HG02610 (cell line): Measurements from ENCODE around the gene NABP2.

ENCODE experiments used
- ATAC-seq: cut with Tn5 transposase; IDR thresholded peaks from one replicate; pipeline ENCODE4 v1.9.1; 2021; ENCODE audit warnings: mild to moderate bottlenecking, moderate library complexity; ENCODE audit not compliant: unreplicated experiment

The NABP2 gene

DNA sequence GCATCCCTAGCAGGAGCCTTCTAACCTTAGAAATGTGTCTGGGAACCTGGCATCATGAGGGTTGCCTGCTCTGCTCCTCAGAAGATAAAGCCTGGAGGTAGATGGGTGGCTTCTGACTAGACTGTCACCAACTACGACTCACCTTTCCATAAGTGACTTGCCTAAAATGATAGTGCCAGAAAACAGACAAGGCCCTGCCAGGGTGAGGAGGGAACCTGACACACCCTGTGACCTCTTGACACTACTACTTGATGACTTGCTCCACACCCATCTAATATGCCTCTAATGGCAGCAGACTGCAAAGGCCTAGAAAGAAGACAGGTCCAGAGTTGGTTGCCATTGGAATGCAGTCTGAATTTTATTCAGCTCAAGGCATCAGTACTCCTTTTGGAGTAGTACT is 11.8 kb upstream of the NABP2 start:
- no peak for ATAC-seq

DNA sequence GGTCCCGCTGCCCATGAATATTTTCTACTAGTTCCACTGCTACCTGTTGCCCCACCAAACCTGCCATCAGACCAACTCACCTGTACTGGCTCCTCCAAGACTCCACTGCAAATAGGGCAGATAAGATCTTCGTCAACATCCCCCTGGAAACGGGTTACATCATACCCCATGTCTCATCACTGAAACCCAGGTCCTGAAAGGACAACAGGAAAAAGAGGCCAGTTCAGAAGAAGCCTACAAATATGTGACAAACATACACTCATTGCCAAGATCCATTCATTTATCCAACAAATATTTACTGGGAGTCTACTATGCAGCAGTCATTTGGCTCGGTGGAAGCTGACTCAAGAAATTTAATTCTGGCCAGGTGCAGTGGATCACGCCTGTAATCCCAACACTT is 10.3 kb upstream of the NABP2 start:
- no peak for ATAC-seq

DNA sequence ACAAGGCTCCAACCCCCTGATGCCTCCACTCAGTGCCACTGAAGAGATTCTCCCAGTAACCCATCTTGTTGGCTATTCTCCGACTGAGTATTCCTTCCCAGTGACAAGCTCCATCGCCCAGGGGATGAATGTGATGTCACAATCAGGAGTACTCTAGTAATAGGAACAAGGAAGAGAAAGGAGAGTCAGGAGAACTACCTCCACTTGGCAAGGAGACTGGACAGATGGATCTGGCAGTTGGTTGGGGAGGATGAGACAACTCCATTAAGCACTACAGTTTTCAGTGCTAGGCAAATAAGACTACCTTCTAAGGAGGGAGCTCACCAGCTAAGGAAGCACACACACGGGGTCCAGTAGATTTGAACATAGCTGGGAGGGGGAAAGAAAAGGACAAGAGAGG is 7.7 kb upstream of the NABP2 start:
- ATAC-seq: no peak

DNA sequence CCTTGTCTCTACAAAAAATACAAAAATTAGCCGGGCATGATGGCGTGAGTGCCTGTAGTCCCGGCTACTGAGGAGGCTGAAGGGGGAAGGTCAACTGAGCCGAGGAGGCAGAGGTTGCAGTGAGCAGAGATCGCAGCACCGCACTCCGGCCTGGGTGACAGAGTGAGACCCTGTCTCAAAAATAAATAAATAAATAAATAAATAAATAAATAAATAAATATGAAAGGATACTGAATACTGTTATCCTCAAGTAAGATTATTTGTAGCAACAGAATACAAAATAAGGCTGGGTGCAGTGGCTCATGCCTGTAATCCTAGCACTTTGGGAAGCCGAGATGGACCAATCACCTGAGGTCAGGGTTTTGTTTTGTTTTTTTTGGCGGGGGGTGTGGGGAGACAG is 4.3 kb upstream of the NABP2 start:
- no peak for ATAC-seq

DNA sequence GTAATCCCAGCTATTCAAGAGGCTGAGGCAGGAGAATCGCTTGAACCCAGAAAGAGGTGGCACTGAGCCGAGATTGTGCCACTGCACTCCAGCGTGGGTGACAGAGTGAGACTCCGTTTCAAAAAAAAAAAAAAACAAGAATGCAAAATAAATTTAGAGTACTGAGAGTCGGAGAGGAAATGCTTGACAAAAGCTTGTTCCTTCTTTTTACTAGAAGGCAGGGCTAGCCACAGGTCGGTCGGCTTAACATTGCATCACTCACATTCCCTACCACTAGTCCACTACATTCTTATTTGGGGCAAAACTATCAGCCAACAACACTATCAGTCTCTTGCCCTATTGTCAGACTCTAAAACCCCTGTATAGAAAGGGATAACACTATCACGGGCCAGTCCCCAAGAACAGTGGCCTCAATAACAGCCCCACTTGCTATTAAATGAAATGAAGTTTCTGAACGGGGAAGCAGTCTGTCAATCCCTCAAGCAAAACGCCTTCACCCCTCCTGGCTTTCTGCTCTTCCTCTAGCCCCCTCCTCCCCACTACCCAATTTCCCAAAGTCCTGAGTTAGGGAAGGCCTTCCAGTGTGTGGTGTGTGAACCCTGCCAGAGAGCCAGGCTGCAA is 3.4 kb upstream of the NABP2 start:
- no peak for ATAC-seq

DNA sequence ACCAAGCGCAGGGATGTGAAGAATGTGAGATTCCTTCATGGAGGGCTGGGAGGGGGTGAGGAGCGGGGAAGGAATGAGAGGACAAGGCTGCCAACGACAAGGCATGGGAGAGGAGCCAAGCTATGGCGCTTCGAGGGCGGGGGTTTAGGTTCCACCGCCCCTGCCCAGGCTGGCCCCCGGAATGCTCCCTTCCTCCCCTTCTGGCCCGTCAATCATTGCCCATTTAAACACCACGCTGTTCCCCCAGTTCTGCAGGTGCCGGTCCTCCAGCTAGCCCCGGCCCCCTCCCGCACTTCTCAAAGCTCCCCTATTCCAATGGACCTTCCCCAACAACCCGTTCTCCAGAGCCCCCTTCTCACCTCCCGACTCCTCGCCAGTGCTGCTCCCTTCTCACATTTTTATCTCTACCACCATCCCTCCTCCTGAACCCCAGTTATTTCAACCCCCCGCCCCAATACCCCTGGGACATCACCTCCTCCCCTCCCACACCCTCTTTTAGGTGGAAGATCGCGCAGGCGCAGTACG is 2.8 kb upstream of the NABP2 start:
- peak; percentile 23 for ATAC-seq

DNA sequence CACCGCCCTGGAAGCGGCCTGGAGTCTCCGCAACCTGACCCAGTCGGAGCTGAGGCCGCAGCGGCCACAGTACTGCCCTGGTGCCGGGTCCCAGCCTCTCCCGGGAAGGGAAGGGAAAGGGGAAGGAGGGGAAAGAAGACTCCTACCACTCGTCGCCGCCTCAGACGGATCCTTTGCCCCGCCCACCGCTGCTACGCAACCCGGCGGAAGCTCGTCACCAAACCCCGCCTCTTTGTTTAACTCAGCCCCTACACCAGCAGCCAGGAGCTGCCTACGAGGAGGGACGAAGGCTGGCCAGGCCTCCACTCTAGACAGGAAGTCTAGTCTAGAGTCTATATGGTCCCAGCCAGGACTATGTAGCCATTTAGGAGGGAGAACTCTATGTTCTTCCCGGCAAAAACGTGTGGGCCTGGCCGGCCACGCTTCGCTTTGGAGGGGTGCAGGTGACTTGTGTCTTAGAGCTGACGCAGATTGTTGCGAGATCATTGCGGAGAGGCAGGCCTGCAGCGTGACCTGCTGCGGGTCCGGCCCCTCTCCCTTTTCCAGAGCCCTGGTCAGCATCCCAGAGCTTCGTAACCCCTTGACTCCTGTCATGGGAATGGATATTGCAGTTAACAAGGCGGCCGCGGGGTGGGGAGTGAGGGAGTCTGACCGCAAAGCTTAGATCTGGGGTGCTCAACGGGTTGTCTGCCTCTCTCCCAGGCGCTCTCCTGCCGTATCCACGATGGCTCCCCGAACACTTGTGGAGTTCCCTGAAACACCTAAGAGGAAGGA is 2.2 kb upstream of the NABP2 start, which contains the start of gene RNF41:
TSS of gene RNF41 (minus strand) at position 166 of the 774 bp plus-strand sequence. CDS start 7,875 bp downstream, outside the sequence.
- peak; percentile 86 for ATAC-seq

DNA sequence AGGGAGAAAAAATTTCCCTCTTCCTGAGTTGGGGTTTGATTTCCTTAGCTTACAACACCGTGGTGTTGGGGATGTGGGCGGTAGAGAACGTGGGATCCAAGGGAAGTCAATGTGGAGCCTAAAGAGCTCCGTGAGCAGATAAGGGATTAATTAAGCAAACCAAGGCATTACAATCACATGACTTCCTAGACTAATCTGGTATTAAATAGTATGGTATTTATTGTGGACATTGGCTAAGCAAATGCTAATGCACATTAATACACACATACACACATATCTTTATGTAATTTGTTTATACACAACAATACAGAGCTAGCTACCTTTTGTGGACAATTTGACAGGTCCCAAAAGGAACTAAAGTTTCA is 1.6 kb upstream of the NABP2 start:
- no peak for ATAC-seq

DNA sequence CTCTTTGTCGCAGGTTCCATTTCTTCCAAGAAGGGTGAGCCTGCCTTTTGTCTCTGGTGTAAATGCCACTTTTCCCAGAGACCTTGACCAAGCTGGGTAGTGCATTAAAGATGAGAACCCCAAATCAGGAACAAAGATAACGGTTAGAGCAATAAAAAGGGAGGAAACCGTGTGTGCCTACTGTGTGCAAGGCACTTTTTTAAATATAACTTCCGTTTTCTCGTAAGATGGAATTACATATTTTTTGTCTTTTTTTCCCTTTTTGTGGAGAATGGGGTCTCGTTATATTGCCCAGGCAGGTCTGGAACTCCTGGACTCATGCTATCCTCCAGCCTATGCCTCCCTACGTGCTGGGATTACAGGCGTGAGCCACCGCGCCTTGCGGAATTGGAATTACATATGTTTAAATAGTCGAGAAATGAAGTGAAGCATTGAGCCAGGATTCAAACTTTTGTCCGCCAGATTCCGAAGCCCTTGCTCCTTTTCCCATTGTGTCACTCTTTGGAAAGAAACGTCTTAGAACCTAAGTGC is 506 bp upstream of the NABP2 start:
- ATAC-seq: no peak

DNA sequence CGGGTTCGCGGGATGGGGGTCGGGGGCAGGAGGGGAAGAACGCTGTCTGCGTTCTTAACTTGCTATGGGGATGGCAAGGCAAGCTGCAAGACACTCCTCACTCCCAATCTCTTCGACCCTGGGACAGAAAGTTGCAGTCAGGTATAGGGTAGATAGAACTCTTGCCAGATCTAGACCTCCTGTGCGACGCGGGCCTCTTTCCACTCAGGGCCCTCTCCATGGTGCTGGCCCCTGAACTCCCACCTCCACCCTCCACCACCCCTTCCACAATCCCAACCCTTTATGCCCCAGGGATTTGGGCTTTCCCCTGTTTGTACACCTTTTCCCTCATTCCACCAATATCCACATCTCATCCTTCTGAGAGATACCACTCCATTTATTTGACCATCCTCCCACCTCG is 812 bp downstream of the NABP2 start:
- ATAC-seq: no peak

DNA sequence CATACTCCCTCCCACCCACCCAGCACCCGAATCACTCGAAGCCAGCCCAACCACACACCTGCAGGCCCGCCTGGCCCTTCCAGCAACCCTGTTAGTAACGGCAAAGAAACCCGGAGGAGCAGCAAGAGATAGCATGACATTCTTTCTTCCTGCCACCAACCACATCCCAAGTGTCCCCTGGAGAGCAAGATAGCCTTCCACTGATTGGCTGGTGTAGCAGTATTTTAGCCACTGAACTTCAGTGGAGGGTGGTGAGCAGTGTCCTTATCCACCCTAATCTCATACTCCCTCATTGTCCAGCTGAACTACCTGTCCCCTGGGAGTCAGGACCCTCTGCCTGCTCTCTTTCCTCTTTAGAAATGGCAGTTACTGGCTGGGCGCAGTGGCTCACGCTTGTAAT is 4.9 kb downstream of the NABP2 start:
- no peak for ATAC-seq

DNA sequence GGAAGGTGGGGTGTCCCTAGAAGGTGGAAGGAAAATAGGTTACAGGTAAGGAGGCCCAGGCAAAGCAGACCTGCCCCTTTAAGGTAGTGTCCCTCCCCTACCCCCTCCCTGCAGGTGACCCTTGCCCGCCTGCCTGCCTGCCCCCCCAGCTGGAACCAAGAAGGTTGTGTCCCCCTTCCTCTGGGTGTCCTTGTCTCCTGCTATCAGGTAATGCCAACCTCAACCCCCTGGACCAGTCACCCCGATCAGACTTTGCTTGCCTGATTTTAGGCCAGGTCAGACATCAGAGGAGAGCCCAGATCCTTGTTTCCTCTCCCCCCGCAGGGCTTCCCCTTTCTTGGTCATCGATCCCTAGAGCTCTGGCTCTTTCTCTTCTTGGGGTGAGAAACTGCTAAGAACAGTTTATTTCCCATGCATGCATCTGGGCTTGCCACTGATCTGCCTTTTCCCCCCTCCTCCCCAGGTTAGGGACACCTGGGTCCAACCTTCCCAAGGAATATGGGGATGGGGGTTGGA is 5.8 kb downstream of the NABP2 start, which contains the start of gene SLC39A5:
TSS of gene SLC39A5 (plus strand) at position 136 of the 516 bp plus-strand sequence. CDS start 1,224 bp downstream, outside the sequence.
- no peak for ATAC-seq

DNA sequence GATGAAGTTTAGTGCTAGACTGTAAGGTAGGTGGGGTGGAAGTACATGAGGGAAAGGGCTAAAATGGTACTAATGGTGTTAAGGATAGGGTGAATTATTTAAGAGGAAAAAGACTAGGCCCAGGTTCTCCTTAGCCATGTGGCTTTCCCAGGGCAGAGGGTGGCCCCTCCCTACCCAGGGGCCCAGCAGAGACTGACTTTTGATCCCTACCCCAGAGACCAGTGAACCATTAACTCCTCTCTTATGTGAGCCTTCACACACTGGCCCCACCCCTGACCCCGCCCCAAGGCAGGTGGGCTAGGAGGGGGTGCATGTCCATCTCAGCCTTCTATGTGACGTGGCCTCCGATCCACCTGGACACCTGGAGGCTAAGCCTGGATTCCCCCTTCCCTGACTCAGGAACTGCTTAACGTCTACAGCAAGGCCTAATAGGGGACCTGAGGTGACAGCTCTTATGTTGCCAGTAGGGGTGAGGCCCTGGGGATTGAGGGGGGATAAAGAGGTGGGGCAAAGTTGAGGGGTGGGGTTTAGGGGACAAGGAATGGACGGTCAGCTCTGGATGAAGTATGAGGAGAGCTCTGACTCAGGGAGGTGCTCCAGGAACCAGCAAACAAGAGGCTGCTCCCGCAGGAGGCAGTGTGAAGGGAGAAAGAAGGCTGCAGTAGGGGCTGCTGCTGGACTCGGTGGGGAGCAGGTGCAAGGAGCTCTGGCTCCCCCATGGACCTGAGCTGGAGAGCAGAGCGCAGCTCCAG is 6.5 kb downstream of the NABP2 start:
- no peak for ATAC-seq

DNA sequence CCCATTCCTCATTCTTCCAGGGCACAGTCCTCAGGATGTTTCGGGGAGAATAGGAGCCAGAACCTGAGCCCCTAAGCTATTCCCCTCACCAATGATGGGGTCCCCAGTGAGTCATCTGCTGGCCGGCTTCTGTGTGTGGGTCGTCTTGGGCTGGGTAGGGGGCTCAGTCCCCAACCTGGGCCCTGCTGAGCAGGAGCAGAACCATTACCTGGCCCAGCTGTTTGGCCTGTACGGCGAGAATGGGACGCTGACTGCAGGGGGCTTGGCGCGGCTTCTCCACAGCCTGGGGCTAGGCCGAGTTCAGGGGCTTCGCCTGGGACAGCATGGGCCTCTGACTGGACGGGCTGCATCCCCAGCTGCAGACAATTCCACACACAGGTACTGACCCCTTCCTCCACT is 7.0 kb downstream of the NABP2 start:
- no peak for ATAC-seq

DNA sequence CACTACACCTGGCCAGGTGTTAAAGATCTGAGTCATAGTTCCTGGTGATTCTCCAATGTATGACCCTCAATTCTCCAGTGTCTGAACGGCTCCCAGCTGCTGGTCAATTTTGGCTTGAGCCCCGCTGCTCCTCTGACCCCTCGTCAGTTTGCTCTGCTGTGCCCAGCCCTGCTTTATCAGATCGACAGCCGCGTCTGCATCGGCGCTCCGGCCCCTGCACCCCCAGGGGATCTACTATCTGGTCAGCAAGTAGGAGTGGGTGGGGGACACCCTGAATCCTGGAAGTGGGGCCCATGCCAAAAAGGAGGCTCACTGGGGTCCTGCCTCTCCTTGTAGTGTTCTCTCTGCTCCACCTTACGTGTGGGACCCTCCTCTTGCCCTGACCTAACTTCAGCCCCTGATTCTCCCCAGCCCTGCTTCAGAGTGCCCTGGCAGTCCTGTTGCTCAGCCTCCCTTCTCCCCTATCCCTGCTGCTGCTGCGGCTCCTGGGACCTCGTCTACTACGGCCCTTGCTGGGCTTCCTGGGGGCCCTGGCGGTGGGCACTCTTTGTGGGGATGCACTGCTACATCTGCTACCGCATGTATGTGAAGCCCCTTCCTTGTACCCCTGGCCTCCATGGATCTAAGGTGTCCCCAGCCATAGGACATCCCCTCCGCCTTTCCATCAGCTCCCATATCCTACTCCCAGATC is 10.7 kb downstream of the NABP2 start:
- no peak for ATAC-seq

DNA sequence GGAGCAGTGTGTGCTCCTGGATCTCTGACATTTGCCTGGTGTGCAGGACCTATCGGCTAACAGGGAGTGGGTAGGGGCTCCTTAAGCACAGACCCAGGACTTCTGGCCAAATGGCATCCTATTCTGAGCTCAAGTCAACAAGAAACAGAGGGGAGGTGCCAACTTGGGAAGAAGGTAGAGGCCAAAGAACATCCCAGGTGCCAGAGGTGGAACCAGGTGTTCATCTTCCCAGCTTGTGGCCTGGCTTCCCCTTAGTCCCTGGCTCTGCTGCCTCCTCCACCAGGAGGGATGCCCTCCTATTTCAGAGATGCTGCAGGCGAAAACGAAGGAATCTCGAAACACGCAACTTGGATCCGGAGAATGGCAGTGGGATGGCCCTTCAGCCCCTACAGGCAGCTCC is 11.9 kb downstream of the NABP2 start:
- ATAC-seq: no peak

DNA sequence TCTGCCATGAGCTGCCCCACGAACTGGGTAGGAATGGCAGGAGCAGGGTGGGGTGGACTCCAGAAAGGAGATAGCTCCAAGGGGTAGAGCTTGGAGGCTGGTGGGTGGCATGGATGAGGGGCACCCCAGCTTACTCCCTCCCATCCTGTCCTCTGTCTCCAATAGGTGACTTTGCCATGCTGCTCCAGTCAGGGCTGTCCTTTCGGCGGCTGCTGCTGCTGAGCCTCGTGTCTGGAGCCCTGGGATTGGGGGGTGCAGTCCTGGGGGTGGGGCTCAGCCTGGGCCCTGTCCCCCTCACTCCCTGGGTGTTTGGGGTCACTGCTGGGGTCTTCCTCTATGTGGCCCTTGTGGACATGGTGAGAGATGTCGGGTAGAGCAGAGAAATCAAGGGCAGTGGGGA is 12.8 kb downstream of the NABP2 start:
- ATAC-seq: no peak

DNA sequence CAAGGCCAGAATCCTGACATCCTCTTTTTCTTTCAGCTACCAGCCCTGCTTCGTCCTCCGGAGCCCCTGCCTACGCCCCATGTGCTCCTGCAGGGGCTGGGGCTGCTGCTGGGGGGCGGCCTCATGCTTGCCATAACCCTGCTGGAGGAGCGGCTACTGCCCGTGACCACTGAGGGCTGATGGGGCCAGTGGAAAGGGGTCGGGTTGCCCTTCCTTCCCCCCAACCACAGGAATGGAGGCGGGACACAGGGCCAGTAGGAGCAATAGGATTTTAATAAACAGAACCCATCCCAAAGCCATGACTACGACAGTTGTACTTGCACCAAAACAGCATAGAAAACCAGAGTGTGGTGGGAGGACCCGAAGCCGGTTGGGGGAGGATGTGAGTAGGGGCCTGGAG is 13.4 kb downstream of the NABP2 start:
- ATAC-seq: no peak

DNA sequence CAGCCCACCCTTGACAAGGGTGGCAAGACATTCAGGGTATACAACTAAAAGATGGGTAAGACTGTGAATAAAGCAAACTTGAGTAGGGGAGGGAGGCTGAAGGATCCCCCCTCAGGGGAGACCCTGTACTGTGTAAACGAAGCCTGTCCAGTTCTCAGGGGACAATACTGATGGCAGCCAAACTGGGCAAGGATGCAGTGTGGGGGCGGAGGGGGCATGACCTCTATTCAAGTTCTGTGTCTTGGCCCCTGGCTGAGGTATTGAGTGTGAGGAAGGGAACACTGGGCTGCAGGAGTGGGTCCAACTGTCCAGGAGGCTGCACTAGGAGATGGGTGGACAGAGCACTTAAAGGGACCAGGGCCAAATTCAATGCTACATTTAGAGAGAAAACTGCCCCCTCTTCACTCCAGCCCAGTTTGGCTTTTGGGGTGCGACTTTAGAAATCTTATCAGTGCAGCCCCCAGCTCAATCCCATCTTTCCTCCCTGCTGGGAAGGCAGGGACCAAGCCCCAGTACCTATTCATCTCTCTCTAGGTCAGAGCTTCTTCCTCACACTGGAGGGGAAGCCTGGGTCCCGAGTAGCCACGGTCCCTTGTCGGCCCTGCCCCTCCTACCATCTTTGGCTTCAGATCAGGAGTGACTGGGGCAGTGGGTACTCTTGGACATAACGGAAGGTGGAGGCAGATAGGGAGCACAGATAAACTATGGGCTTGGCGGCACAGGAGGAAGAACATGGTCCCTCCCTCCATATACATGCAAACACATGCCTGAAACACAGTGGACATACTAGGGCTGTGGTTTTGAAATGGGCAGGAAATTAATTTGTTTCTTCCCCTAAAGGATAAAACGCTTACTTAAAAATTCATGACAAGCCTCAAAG is 17.5 kb downstream of the NABP2 start:
- no peak for ATAC-seq

DNA sequence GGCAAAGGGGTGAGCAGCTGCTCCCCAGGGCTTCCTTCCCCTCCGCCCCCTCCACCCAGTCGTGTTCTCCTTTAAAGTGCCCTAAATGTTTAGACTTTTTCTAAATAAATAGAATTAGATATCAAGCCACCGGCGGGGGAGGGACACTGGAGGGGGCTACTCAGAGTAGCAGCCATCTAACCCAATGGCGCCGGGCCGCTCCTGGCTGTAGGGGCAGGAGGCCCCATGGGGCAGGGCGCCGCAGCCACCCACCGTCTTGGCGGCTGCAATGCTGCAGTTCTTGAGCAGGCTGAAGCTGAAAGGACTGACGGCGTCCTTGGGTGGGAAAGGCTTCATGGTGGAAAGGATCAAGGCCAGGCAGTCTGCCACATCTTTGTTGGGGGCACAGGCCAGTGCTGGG is 18.8 kb downstream of the NABP2 start:
- no peak for ATAC-seq
